A673 (cell line): ENCODE measurements around the gene AGRN. TPM values are rescaled to one million over a fixed set of nuclear protein-coding genes. Genes with fewer than 3 reads are reported as not detected.

Experiments used
- BruUV-seq: library from RNA; stranded (reverse); fragments of 400-500 nt; replicated peaks from 2 replicates; lab custom pipeline; 2021; lab: Mats Ljungman, UMichigan
- CTCF ChIA-PET: fragments of 300-600 bp; sonication (Branson Sonifier 250); formaldehyde crosslinking; loops from one replicate; lab custom pipeline; 2022; ENCODE audit warnings: antibody characterized with exemption; lab: Charles Lee
- POLR2A ChIA-PET: fragments of 300-600 bp; sonication (Branson Sonifier 250); formaldehyde crosslinking; loops from one replicate; lab custom pipeline; 2022; ENCODE audit warnings: antibody characterized with exemption; ENCODE audit not compliant: low non-redundant PET; lab: Charles Lee
- DNase-seq: peaks from one replicate; pipeline ENCODE4 v3.0.0-alpha.2; 2015; ENCODE audit warnings: low spot score
- H3K27ac ChIP-seq: fragments of 200-600 bp; sonication (generic); 2 replicates; pipeline ENCODE4 v1.5.1; 2016; ENCODE audit warnings: mixed run types, low read depth, mild to moderate bottlenecking, mixed read lengths, antibody characterized with exemption, low read length; ENCODE audit not compliant: poor library complexity, severe bottlenecking
- H3K27me3 ChIP-seq: fragments of 200-600 bp; sonication (generic); replicated peaks from 2 replicates; pipeline ENCODE4 v1.6.1; 2017; ENCODE audit warnings: mixed run types, low read depth, mild to moderate bottlenecking, mixed read lengths, antibody characterized with exemption, low read length; ENCODE audit not compliant: insufficient read depth, poor library complexity
- H3K36me3 ChIP-seq: fragments of 200-600 bp; sonication (generic); 2 replicates; pipeline ENCODE4 v1.6.1; 2016; ENCODE audit warnings: mixed run types, mild to moderate bottlenecking, mixed read lengths, antibody characterized with exemption, low read length; ENCODE audit not compliant: insufficient read depth, poor library complexity, severe bottlenecking
- H3K4me1 ChIP-seq: fragments of 200-600 bp; sonication (generic); 2 replicates; pipeline ENCODE4 v1.6.1; 2017; ENCODE audit warnings: mixed run types, mild to moderate bottlenecking, mixed read lengths, antibody characterized with exemption, low read length; ENCODE audit not compliant: insufficient read depth, poor library complexity, severe bottlenecking
- H3K4me3 ChIP-seq: fragments of 200-600 bp; sonication (generic); 2 replicates; pipeline ENCODE4 v1.5.1; 2016; ENCODE audit warnings: low read depth, mixed run types, mild to moderate bottlenecking, mixed read lengths, low read length; ENCODE audit not compliant: poor library complexity, severe bottlenecking
- H3K9me3 ChIP-seq: fragments of 200-600 bp; sonication (generic); 2 replicates; pipeline ENCODE4 v1.6.1; 2016; ENCODE audit warnings: mixed run types, low read depth, mild to moderate bottlenecking, mixed read lengths, antibody characterized with exemption, low read length; ENCODE audit not compliant: poor library complexity, severe bottlenecking
- EZH2 ChIP-seq: fragments of 200-600 bp; sonication (generic); IDR thresholded peaks from 2 replicates; pipeline ENCODE4 v1.6.1; 2017; ENCODE audit warnings: borderline replicate concordance, low read depth, mild to moderate bottlenecking, mixed read lengths, antibody characterized with exemption, low read length; ENCODE audit not compliant: poor library complexity, severe bottlenecking
- intact Hi-C: fragments of 100-400 bp; cut with micrococcal nuclease; formaldehyde crosslinking; loops from one replicate; pipeline ENCODE4 v1.10.0; 2022; ENCODE audit not compliant: unreplicated experiment
- total RNA-seq: library from RNA; stranded (reverse); gene quantifications from 2 replicates; pipeline ENCODE4 v1.2.3, GENCODE V29; 2021
- TF ChIP-seq, protein P1 (sequence below): fragments of 300-800, 200-600 bp; sonication (generic); conservative IDR thresholded peaks from 2 replicates; pipeline ENCODE4 v1.5.1; 2017; ENCODE audit warnings: low read depth, mild to moderate bottlenecking, antibody characterized with exemption, low read length, moderate library complexity, mixed read lengths

Gene AGRN
- total RNA-seq, 1 experiment from 2014 or later: 151 TPM

DNA sequence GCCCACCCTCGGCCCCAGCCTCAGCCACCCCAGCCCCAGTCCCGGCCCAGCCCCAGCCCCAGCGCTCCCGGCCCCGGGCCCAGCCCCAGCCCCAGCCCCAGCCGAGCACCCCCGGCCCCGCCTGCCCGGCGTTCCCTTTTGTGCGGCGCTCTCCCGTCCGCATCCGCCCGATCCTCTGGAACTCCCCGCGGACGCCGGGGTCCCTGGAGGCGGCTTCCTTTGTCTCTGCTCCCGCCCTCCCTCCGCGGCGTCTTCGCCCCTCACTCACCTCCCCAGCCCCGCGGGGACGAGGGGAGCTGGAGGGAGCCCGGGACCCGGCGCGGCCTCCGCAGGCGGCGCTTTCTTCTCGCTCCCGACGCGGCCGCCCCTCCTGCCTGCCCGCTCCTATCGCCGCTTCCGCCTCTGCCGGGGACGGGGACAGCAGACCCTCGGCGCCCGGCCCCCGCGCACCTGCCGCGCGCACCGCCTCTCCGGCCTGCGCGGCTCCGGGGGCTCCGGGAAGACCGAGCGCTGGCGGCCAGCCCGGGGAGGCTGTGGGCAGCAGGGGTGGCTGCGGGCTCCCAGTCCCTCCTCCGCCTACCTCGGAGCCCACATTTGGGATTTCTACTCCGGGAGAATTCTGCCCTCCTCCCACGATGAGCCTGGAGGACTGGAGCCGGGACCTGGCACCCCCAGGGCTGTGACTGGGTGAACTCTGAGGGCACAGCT lies 14.0 kb downstream of the AGRN start:
- Histone ChIP-seq H3K9me3 (no peaks in the 10 kb centered on the region), H3K27me3 (no peaks in the 10 kb centered on the region), H3K4me1 (peaks cover 20% of the 10 kb centered on the region), H3K36me3 (no peaks in the 10 kb centered on the region), H3K27ac (no peak overlapping the region), H3K4me3 (peak overlapping the region; percentile 48)
- ChIA-PET CTCF (interaction anchor here (0.6 kb wide), 1 partner anchor 82 kb away, joined by 3 read pairs; the partner anchor contains the start of gene C1orf159), POLR2A (no interaction called here)
- no TSS peak for BruUV-seq
- intact Hi-C loops: loop anchor here (10.0 kb wide), 1 partner anchor 81 kb away; the partner anchor contains the start of gene C1orf159
- DNase-seq: no peak
- TF ChIP-seq EZH2: no peak
- TF ChIP-seq, protein P1, sequence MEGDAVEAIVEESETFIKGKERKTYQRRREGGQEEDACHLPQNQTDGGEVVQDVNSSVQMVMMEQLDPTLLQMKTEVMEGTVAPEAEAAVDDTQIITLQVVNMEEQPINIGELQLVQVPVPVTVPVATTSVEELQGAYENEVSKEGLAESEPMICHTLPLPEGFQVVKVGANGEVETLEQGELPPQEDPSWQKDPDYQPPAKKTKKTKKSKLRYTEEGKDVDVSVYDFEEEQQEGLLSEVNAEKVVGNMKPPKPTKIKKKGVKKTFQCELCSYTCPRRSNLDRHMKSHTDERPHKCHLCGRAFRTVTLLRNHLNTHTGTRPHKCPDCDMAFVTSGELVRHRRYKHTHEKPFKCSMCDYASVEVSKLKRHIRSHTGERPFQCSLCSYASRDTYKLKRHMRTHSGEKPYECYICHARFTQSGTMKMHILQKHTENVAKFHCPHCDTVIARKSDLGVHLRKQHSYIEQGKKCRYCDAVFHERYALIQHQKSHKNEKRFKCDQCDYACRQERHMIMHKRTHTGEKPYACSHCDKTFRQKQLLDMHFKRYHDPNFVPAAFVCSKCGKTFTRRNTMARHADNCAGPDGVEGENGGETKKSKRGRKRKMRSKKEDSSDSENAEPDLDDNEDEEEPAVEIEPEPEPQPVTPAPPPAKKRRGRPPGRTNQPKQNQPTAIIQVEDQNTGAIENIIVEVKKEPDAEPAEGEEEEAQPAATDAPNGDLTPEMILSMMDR: no peak

GRCh38 chr1:1034439-1034781 lies 14.5 kb downstream of the AGRN start:
- no peak for DNase-seq
- H3K4me3 ChIP-seq: no peak overlapping the region
- no peaks in the 10 kb centered on the region for H3K27me3 ChIP-seq
- TF ChIP-seq, protein P1: no peak
- no peak for TF ChIP-seq EZH2
- H3K4me1 ChIP-seq: peaks cover 26% of the 10 kb centered on the region
- no TSS peak for BruUV-seq
- POLR2A ChIA-PET: no interaction called here
- CTCF ChIA-PET: no interaction called here
- H3K36me3 ChIP-seq: no peaks in the 10 kb centered on the region
- H3K9me3 ChIP-seq: no peaks in the 10 kb centered on the region
- intact Hi-C loops: loop anchor here (10.0 kb wide), 1 partner anchor 80 kb away; the partner anchor contains the start of gene C1orf159
- no peak overlapping the region for H3K27ac ChIP-seq

GRCh38 chr1:1035291-1035943 lies 15.5 kb downstream of the AGRN start:
- no TSS peak for BruUV-seq
- ChIA-PET CTCF (no interaction called here), POLR2A (no interaction called here)
- DNase-seq: no peak
- no peak overlapping the region for H3K4me3 ChIP-seq
- intact Hi-C loops: loop anchor here (10.0 kb wide), 1 partner anchor 79 kb away; the partner anchor contains the start of gene C1orf159
- no peaks in the 10 kb centered on the region for H3K36me3 ChIP-seq
- H3K27me3 ChIP-seq: no peaks in the 10 kb centered on the region
- H3K27ac ChIP-seq: no peak overlapping the region
- TF ChIP-seq, protein P1: no peak
- no peak for TF ChIP-seq EZH2
- peaks cover 36% of the 10 kb centered on the region for H3K4me1 ChIP-seq
- H3K9me3 ChIP-seq: no peaks in the 10 kb centered on the region
